ENCODE data around the gene FOXO3. TPM values are rescaled to one million over a fixed set of nuclear protein-coding genes. Genes with fewer than 3 reads are reported as not detected.

The FOXO3 gene
- total RNA-seq, 4 donors from 2014 or later: 146 to 200 (median 166) TPM

GRCh38 chr6:108728826-108729225 lies 168.1 kb downstream of the FOXO3 start:
- peaks cover 0 to 14% (median 6%) of the 10 kb centered on the region in 4 donors for H3K4me1 ChIP-seq
- H3K36me3 ChIP-seq: no peaks in the 10 kb centered on the region
- H3K4me3 ChIP-seq: no peak overlapping the region
- H3K9me3 ChIP-seq: peaks cover 0 to 3% (median 0%) of the 10 kb centered on the region in 4 donors
- H3K27ac ChIP-seq: no peak overlapping the region
- DNase-seq (ENCODE audit: low spot score in 2 of 2): no peak
- no peak for TF ChIP-seq EP300 (IDR thresholded peaks at IDR 0.05)
- 85 to 95% methylated on average over 7 of the region's 7 CpGs for WGBS, 2 donors
- no peaks in the 10 kb centered on the region for H3K27me3 ChIP-seq

- Histone ChIP-seq H3K4me1 (peaks cover 0 to 17% (median 6%) of the 10 kb centered on the region in 4 donors), H3K27ac (no peak overlapping the region), H3K4me3 (no peak overlapping the region), H3K36me3 (no peaks in the 10 kb centered on the region), H3K9me3 (no peaks in the 10 kb centered on the region), H3K27me3 (no peaks in the 10 kb centered on the region)
- DNase-seq (ENCODE audit: low spot score in 2 of 2): no peak
- TF ChIP-seq CTCF (IDR thresholded peaks at IDR 0.05) (no peak), POLR2A (IDR thresholded peaks at IDR 0.05) (no peak), EP300 (IDR thresholded peaks at IDR 0.05) (no peak)
- WGBS, 2 donors: 38 to 42% methylated on average over 13 of the region's 13 CpGs
Observed at GRCh38 chr6:108730635-108731515, 170.2 kb downstream of the FOXO3 start.

- TF ChIP-seq POLR2A (IDR thresholded peaks at IDR 0.05): no peak
- no peak for TF ChIP-seq EP300 (IDR thresholded peaks at IDR 0.05)
- TF ChIP-seq CTCF (IDR thresholded peaks at IDR 0.05): no peak
- DNase-seq (ENCODE audit: low spot score in 2 of 2): no peak
- Histone ChIP-seq H3K27ac (no peak overlapping the region), H3K27me3 (no peaks in the 10 kb centered on the region), H3K36me3 (no peaks in the 10 kb centered on the region), H3K4me3 (no peak overlapping the region), H3K9me3 (no peaks in the 10 kb centered on the region), H3K4me1 (peaks cover 0 to 29% (median 6%) of the 10 kb centered on the region in 4 donors)
- 76 to 84% methylated on average over 13 to 16 of the region's 16 CpGs for WGBS, 2 donors
Observed at GRCh38 chr6:108732091-108732870, 171.6 kb downstream of the FOXO3 start.

- no peak overlapping the region for H3K4me3 ChIP-seq
- no peaks in the 10 kb centered on the region for H3K9me3 ChIP-seq
- WGBS, 2 donors: 100% methylated on average over 1 of the region's 1 CpG
- no peak for DNase-seq (ENCODE audit: low spot score in 2 of 2)
- H3K4me1 ChIP-seq: peaks cover 0 to 35% (median 7%) of the 10 kb centered on the region in 4 donors
- TF ChIP-seq CTCF (IDR thresholded peaks at IDR 0.05) (no peak), EP300 (IDR thresholded peaks at IDR 0.05) (no peak), POLR2A (IDR thresholded peaks at IDR 0.05) (no peak)
- no peaks in the 10 kb centered on the region for H3K27me3 ChIP-seq
- no peaks in the 10 kb centered on the region for H3K36me3 ChIP-seq
- H3K27ac ChIP-seq: no peak overlapping the region
Observed at GRCh38 chr6:108733051-108733450, 172.3 kb downstream of the FOXO3 start.

GRCh38 chr6:108733706-108734265 lies 173.1 kb downstream of the FOXO3 start:
- DNase-seq (ENCODE audit: low spot score in 2 of 2): no peak
- 100% methylated on average over 2 of the region's 2 CpGs for WGBS, 2 donors

More at GRCh38 chr6:108733706-108734265, 173.1 kb downstream of the FOXO3 start:
- Histone ChIP-seq H3K9me3 (no peaks in the 10 kb centered on the region), H3K36me3 (no peaks in the 10 kb centered on the region), H3K4me1 (peaks cover 0 to 42% (median 14%) of the 10 kb centered on the region in 4 donors), H3K27me3 (no peaks in the 10 kb centered on the region), H3K4me3 (no peak overlapping the region), H3K27ac (no peak overlapping the region)
- TF ChIP-seq CTCF (IDR thresholded peaks at IDR 0.05) (no peak), EP300 (IDR thresholded peaks at IDR 0.05) (no peak), POLR2A (IDR thresholded peaks at IDR 0.05) (no peak)

Small RNA genes lying within 50 kb of the gene (small RNA-seq; reads per million reads assigned to genes)
- gene AL391646.1: not detected
- gene SUMO2P8: not detected
